ENCODE results near the gene RTKN. TPM values are rescaled to one million over a fixed set of nuclear protein-coding genes. Genes with fewer than 3 reads are reported as not detected.

Gene RTKN
- total and polyA plus RNA-seq, 10 of the 15 experiments (the other 5 are each of a cell fraction or from before 2014, with no cell fraction given), result 0.50 to 12.3 (median 5.4) TPM

- TF ChIP-seq IKZF2 (IDR thresholded peaks at IDR 0.05) (peak in 1 of 2 experiments; percentile 5; a peak in 1 of 4 replicates), MEF2B (IDR thresholded peaks at IDR 0.05; ENCODE audit: partially characterized antibody, poor library complexity, severe bottlenecking) (peak; percentile 13), RELA (IDR thresholded peaks at IDR 0.05; ENCODE audit: borderline replicate concordance, partially characterized antibody) (peak; percentile 65), IRF5 (IDR thresholded peaks at IDR 0.05; ENCODE audit: borderline replicate concordance) (peak; percentile 96), CHD2 (IDR thresholded peaks at IDR 0.05; ENCODE audit: borderline replicate concordance, low read depth, low read length) (peak; percentile 50; the same call in 1 of the 2 replicates), RB1 (IDR thresholded peaks at IDR 0.05; ENCODE audit: borderline replicate concordance) (peak; percentile 95; the same call in 1 of the 2 replicates), JUND (IDR thresholded peaks at IDR 0.05; ENCODE audit: low read depth, low read length) (no peak; the same call in 1 of the 2 replicates), RUNX3 (IDR thresholded peaks at IDR 0.05; ENCODE audit: low read length) (peak; percentile 76), HDAC6 (IDR thresholded peaks at IDR 0.05; ENCODE audit: unreplicated experiment) (no peak), NRF1 (conservative IDR thresholded peaks at IDR 0.05; ENCODE audit: low read depth, low read length) (peak; percentile 61), BCLAF1 (IDR thresholded peaks at IDR 0.05) (no peak), TCF3 (IDR thresholded peaks at IDR 0.05; ENCODE audit: borderline replicate concordance, insufficient read depth, low read depth, low read length) (no peak), EED (IDR thresholded peaks at IDR 0.05; ENCODE audit: low read depth) (no peak), BHLHE40 (IDR thresholded peaks at IDR 0.05; ENCODE audit: borderline replicate concordance in 1 of 2, low read depth in 2 of 2, low read length in 1 of 2) (peak in 1 of 2 experiments; percentile 39; a peak in 1 of 4 replicates), POLR2AphosphoS5 (IDR thresholded peaks at IDR 0.05; ENCODE audit: low read length) (peak; percentile 48; the same call in 1 of the 2 replicates)
- TF ChIP-seq, protein P1, sequence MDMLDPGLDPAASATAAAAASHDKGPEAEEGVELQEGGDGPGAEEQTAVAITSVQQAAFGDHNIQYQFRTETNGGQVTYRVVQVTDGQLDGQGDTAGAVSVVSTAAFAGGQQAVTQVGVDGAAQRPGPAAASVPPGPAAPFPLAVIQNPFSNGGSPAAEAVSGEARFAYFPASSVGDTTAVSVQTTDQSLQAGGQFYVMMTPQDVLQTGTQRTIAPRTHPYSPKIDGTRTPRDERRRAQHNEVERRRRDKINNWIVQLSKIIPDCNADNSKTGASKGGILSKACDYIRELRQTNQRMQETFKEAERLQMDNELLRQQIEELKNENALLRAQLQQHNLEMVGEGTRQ (IDR thresholded peaks at IDR 0.05; ENCODE audit: borderline replicate concordance, low read depth, low read length), result no peak
- TF ChIP-seq, protein P2, sequence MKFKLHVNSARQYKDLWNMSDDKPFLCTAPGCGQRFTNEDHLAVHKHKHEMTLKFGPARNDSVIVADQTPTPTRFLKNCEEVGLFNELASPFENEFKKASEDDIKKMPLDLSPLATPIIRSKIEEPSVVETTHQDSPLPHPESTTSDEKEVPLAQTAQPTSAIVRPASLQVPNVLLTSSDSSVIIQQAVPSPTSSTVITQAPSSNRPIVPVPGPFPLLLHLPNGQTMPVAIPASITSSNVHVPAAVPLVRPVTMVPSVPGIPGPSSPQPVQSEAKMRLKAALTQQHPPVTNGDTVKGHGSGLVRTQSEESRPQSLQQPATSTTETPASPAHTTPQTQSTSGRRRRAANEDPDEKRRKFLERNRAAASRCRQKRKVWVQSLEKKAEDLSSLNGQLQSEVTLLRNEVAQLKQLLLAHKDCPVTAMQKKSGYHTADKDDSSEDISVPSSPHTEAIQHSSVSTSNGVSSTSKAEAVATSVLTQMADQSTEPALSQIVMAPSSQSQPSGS (IDR thresholded peaks at IDR 0.05; ENCODE audit: low read length), result no peak
- TF ChIP-seq, protein P3, sequence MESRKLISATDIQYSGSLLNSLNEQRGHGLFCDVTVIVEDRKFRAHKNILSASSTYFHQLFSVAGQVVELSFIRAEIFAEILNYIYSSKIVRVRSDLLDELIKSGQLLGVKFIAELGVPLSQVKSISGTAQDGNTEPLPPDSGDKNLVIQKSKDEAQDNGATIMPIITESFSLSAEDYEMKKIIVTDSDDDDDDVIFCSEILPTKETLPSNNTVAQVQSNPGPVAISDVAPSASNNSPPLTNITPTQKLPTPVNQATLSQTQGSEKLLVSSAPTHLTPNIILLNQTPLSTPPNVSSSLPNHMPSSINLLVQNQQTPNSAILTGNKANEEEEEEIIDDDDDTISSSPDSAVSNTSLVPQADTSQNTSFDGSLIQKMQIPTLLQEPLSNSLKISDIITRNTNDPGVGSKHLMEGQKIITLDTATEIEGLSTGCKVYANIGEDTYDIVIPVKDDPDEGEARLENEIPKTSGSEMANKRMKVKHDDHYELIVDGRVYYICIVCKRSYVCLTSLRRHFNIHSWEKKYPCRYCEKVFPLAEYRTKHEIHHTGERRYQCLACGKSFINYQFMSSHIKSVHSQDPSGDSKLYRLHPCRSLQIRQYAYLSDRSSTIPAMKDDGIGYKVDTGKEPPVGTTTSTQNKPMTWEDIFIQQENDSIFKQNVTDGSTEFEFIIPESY (IDR thresholded peaks at IDR 0.05), result peak; percentile 81; the same call in 1 of the 2 replicates
Measured at GRCh38 chr2:74391580-74392448, 49.9 kb downstream of the RTKN start (continued).
